ENCODE results near the gene DEDD.

GRCh38 chr1:161096015-161096414 is 36.5 kb downstream of the DEDD start:
- no peak for TF ChIP-seq CTCF (IDR thresholded peaks at IDR 0.05)
- no peak for TF ChIP-seq POLR2A (IDR thresholded peaks at IDR 0.05)

All from uterus (tissue), 2 donors.